Common myeloid progenitor, CD34-positive (primary cell): ENCODE results near the gene UQCRC1.

ENCODE experiments used
- CTCF ChIA-PET: fragments of 350-600 bp; sonication (Branson Sonifier 250); formaldehyde crosslinking; loops from one replicate; lab custom pipeline; 2021; ENCODE audit warnings: antibody characterized with exemption; lab: Charles Lee
- POLR2A ChIA-PET: fragments of 350-600 bp; sonication (Branson Sonifier 250); formaldehyde crosslinking; loops from one replicate; lab custom pipeline; 2021; ENCODE audit warnings: antibody characterized with exemption; lab: Charles Lee
- DNase-seq, 3 donors: peaks; one replicate each; pipeline versions ENCODE4 v3.0.0 to v3.0.0-alpha.2; 2013
- H3K27ac ChIP-seq, 2 experiments: 1 replicate in 1 of 2; 2 replicates in 1 of 2; pipeline ENCODE4 v1.7.0; 2013; ENCODE audit warnings: inconsistent platforms in 2 of 2, low read length in 2 of 2, mild to moderate bottlenecking in 2 of 2, low read depth in 1 of 2, moderate library complexity in 1 of 2; ENCODE audit not compliant: severe bottlenecking in 2 of 2, insufficient read depth in 1 of 2, poor library complexity in 1 of 2
- H3K27me3 ChIP-seq, 5 experiments: replicated peaks in 2 of 5; 1 replicate in 3 of 5; 2 replicates in 2 of 5; pipeline versions ENCODE4 v1.6.1 to v1.7.0; 2013; ENCODE audit warnings: low read length in 4 of 5, mild to moderate bottlenecking in 2 of 5, moderate library complexity in 2 of 5, inconsistent platforms in 1 of 5; ENCODE audit not compliant: insufficient read depth in 5 of 5, control insufficient read depth in 4 of 5
- H3K36me3 ChIP-seq, 4 experiments: 1 replicate in 2 of 4; 2 replicates in 2 of 4; pipeline versions ENCODE4 v1.6.1 to v1.7.0; 2013; ENCODE audit warnings: low read length in 3 of 4, control low read depth in 1 of 4, mild to moderate bottlenecking in 1 of 4; ENCODE audit not compliant: control insufficient read depth in 4 of 4, insufficient read depth in 4 of 4
- H3K4me1 ChIP-seq, 4 experiments: 1 replicate in 3 of 4; 2 replicates in 1 of 4; pipeline versions ENCODE4 v1.6.1 to v1.7.1; 2013; ENCODE audit warnings: low read length in 3 of 4, mild to moderate bottlenecking in 3 of 4, control low read depth in 1 of 4, inconsistent platforms in 1 of 4, moderate library complexity in 1 of 4; ENCODE audit not compliant: control insufficient read depth in 4 of 4, insufficient read depth in 4 of 4; ENCODE audit errors: control extremely low read depth in 1 of 4
- H3K4me3 ChIP-seq, 7 experiments: 1 replicate in 4 of 7; 2 replicates in 3 of 7; pipeline versions ENCODE4 v1.5.1 to v1.7.0; 2013; ENCODE audit warnings: mild to moderate bottlenecking in 7 of 7, low read length in 6 of 7, moderate library complexity in 6 of 7, inconsistent platforms in 2 of 7, low read depth in 2 of 7, control low read depth in 1 of 7; ENCODE audit not compliant: insufficient read depth in 4 of 7, control insufficient read depth in 1 of 7; ENCODE audit errors: extremely low read depth in 1 of 7
- H3K9me3 ChIP-seq, 5 experiments: 1 replicate in 4 of 5; 2 replicates in 1 of 5; pipeline versions ENCODE4 v1.6.1 to v1.7.1; 2013; ENCODE audit warnings: low read length in 4 of 5, mild to moderate bottlenecking in 2 of 5, inconsistent platforms in 1 of 5, low read depth in 1 of 5, moderate library complexity in 1 of 5; ENCODE audit not compliant: control insufficient read depth in 4 of 5, insufficient read depth in 2 of 5; ENCODE audit errors: control extremely low read depth in 1 of 5
- WGBS: methylation state at CpG from one replicate; pipeline ENCODE4 v1.1.5; 2013; ENCODE audit not compliant: insufficient coverage; 5-methylcytosine and 5-hydroxymethylcytosine counted together

The UQCRC1 gene

DNA sequence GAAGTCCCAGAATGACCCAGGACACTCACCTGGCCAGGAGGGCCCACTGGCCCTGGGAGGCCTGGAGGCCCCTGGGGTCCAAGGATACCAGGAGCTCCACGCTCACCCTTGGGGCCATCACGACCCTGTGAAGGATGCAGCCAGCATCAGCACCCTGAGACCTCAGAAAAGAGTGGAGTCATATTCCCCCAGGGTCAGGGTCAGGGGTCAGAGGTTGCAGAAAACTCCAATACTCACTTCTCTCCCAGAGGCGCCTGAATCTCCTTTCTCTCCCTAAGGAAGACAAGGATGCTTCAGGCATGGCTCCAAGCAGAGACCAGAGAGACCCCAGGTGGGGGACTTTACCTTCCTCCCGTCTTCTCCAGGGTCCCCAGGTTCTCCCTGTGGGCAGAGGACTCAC lies 32.8 kb downstream of the UQCRC1 start:
- no peak overlapping the region for H3K4me3 ChIP-seq
- WGBS: 91% methylated on average over 4 of the region's 4 CpGs
- H3K27ac ChIP-seq: no peak overlapping the region
- H3K27me3 ChIP-seq: no peaks in the 10 kb centered on the region
- H3K36me3 ChIP-seq: no peaks in the 10 kb centered on the region
- POLR2A ChIA-PET: no interaction called here
- H3K4me1 ChIP-seq: no peaks in the 10 kb centered on the region
- H3K9me3 ChIP-seq: no peaks in the 10 kb centered on the region
- DNase-seq: no peak
- CTCF ChIA-PET: no interaction called here

DNA sequence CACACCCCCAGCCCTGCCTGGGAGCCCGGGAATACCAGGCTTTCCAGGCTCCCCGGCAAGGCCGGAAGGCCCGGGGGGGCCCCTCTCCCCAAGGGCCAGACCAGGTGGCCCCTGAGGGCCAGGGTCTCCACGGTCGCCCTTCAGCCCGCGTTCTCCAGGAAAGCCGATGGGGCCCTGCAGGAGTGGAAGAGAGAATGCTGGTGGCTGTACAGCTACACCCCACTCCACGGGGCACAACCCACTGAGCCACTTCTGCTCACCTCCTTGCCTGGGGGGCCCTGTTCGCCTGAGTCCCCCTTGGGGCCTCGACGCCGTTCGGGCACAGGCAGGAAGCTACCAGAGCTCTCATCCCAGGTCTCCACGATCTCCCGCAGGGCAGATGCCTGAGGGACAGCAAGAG lies 34.1 kb downstream of the UQCRC1 start:
- CTCF ChIA-PET: no interaction called here
- Histone ChIP-seq H3K4me3 (no peak overlapping the region), H3K27ac (no peak overlapping the region), H3K4me1 (no peaks in the 10 kb centered on the region), H3K36me3 (no peaks in the 10 kb centered on the region), H3K9me3 (no peaks in the 10 kb centered on the region), H3K27me3 (no peaks in the 10 kb centered on the region)
- WGBS: 95% methylated on average over 10 of the region's 17 CpGs
- DNase-seq: no peak
- POLR2A ChIA-PET: no interaction called here

DNA sequence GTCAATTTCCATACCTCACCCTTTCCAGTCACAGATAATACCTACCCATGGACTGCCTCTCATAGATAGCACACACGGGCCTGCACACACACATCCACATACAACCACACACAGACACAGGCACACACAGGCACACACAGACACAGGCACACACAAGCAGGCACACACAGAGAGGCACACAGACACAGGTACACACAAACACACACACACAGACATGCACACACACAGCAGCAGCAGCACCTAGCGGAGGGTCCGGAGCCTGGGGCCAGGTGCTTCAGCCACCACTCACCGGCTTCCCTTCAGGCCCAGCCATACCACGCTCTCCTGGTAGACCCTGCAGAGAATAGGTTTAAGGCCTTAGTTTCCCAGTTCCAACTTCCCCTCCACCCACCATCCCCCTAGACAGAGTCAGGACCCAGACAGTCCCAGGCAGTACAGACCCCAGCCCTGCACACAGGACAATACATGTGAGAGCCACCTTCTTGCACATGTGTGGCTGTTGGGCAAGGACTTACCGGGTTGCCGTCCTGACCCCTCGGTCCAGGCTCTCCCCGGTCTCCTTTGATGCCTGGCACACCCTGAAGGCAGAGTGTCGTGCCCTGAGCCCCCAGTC lies 35.4 kb downstream of the UQCRC1 start:
- H3K27ac ChIP-seq: no peak overlapping the region
- no peaks in the 10 kb centered on the region for H3K4me1 ChIP-seq
- ChIA-PET POLR2A (no interaction called here), CTCF (no interaction called here)
- no peaks in the 10 kb centered on the region for H3K9me3 ChIP-seq
- DNase-seq: no peak
- WGBS: 98% methylated on average over 9 of the region's 10 CpGs
- H3K36me3 ChIP-seq: no peaks in the 10 kb centered on the region
- no peaks in the 10 kb centered on the region for H3K27me3 ChIP-seq
- no peak overlapping the region for H3K4me3 ChIP-seq

DNA sequence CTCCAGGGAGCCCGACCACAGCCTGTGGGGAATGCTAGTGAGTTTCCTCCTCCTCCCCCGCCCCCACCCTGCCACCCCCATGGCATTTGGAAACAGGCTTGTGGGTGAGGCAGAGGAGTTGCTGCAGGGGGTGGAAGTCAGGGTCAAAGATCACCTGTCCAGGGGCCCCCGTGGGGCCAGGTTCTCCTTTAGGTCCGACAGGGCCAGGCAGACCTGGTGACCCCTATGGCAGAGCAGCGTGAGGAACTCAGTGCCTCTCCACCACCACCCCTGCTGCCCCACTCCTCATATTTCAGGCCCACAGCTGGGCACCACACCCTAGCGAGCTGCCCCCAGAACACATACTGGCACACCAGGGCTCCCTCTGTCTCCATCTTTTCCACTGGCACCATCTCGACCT lies 36.9 kb downstream of the UQCRC1 start:
- H3K36me3 ChIP-seq: no peaks in the 10 kb centered on the region
- no peaks in the 10 kb centered on the region for H3K9me3 ChIP-seq
- H3K27ac ChIP-seq: no peak overlapping the region
- WGBS: 92% methylated on average over 4 of the region's 7 CpGs
- ChIA-PET CTCF (no interaction called here), POLR2A (no interaction called here)
- DNase-seq: no peak
- no peaks in the 10 kb centered on the region for H3K4me1 ChIP-seq
- H3K4me3 ChIP-seq: no peak overlapping the region
- no peaks in the 10 kb centered on the region for H3K27me3 ChIP-seq

DNA sequence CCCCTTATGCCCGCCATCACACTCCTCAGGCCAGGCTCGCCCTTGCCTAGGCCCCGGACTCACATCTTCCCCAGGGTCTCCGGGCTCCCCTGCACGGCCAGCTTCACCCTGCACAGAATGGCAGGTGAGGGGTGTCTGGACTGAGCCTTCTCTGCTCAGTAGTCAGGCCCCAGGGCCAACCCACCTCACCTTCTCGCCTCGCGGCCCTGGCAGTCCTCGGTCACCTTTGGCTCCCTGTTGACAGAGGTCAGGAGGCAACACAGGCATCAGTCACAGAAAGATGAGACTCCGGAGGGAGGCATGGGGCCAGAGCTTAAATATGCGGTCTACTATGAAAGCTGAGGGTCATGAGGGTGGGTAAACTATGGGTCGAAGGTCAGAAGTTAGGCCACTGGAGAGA lies 37.5 kb downstream of the UQCRC1 start:
- H3K9me3 ChIP-seq: no peaks in the 10 kb centered on the region
- H3K36me3 ChIP-seq: no peaks in the 10 kb centered on the region
- DNase-seq: no peak
- POLR2A ChIA-PET: no interaction called here
- no peaks in the 10 kb centered on the region for H3K27me3 ChIP-seq
- H3K4me1 ChIP-seq: no peaks in the 10 kb centered on the region
- no peak overlapping the region for H3K27ac ChIP-seq
- CTCF ChIA-PET: no interaction called here
- H3K4me3 ChIP-seq: no peak overlapping the region
- 98% methylated on average over 6 of the region's 12 CpGs for WGBS

DNA sequence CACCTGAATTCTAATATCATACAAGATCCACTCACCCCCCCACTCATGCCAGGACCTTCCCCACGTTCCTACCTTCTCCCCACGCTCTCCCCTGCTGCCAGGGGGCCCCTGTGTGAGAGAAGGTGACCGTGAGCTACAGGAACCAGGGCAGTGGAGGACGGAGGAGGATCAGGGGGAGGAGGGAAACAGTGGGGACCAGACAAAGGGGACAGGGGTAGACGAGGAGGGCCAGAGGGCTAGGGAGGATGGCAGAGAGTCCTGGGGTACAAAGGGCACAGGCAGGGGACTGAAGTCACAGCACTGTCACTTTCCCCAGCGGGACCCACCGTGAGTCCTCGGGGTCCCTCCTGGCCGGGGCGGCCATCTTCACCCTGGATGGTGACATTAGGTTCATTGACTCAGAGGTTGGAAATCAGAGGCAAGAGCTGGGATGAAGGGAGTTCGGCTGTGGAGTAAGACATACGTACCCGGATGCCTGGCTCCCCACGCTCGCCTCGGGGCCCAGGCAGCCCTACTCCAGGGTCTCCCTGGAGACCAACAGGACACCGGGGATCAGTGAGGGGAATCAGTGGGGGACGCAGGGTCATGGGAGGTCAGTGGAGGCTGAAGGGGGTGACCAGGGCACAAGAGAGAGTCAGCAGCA lies 39.5 kb downstream of the UQCRC1 start:
- ChIA-PET CTCF (interaction anchor here (1.1 kb wide), 1 partner anchor 10 kb away, joined by 3 read pairs; no protein-coding TSS in a partner anchor), POLR2A (no interaction called here)
- H3K27me3 ChIP-seq: no peaks in the 10 kb centered on the region
- H3K36me3 ChIP-seq: no peaks in the 10 kb centered on the region
- H3K27ac ChIP-seq: no peak overlapping the region
- H3K9me3 ChIP-seq: no peaks in the 10 kb centered on the region
- no peak for DNase-seq
- peaks cover 0 to 6% (median 3%) of the 10 kb centered on the region in 4 experiments for H3K4me1 ChIP-seq
- WGBS: 97% methylated on average over 15 of the region's 18 CpGs
- no peak overlapping the region for H3K4me3 ChIP-seq

DNA sequence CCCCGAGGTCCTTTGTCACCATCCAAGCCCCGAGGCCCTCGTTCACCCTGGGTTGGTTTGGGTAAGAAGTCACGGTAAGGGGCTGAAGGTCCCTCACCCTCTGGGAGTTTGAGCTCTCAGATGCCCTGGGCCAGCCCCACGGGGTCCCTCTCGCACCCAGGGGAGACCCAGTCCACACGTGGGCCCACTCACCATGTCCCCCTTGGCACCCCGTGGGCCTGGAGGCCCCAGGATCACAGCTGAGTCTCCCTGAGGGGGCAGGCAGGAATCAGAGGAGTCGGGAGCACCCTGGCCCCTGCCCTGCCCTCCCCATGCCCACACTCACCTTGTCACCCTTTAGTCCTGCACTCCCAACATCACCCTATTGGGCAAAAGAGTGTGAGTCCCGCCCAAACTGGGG lies 40.0 kb downstream of the UQCRC1 start:
- Histone ChIP-seq H3K27me3 (no peaks in the 10 kb centered on the region), H3K9me3 (no peaks in the 10 kb centered on the region), H3K4me3 (no peak overlapping the region), H3K36me3 (no peaks in the 10 kb centered on the region), H3K4me1 (peaks cover 0 to 7% (median 3%) of the 10 kb centered on the region in 4 experiments), H3K27ac (no peak overlapping the region)
- CTCF ChIA-PET: interaction anchor here (1.1 kb wide), 1 partner anchor 10 kb away, joined by 3 read pairs; no protein-coding TSS in a partner anchor
- WGBS: 95% methylated on average over 10 of the region's 10 CpGs
- POLR2A ChIA-PET: no interaction called here
- DNase-seq: no peak
